GM12892 (cell line): ENCODE data around the gene PPP2R2C.

Experiments used
- POLR2A ChIP-seq: IDR thresholded peaks from 2 replicates; pipeline ENCODE4 v1.6.1; 2011; ENCODE audit warnings: low read depth, low read length, control low read depth
- POLR2AphosphoS5 ChIP-seq: IDR thresholded peaks from 2 replicates; pipeline ENCODE4 v1.6.1; 2011; ENCODE audit warnings: low read depth, low read length, control low read depth

DNA sequence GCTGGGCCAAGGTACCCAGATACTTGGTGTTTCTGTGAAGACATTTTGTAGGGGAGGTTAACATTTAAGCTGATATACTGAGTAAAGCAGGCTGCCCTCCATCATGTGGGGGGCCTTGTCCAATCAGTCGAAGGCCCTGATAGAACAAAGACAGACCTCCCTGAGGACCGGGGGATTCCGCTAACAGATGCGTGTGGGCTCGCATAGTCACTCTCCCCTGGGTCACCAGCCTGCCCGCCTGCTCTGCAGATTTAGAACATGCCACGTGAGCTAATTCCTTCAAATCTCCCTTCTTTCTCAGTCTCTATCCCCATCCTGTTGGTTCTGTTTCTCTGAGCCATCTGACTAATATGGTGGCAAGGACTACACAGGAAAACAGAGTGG is 142.0 kb downstream of the PPP2R2C start:
- TF ChIP-seq POLR2A (no peak), POLR2AphosphoS5 (no peak)
